Loucy (cell line): ENCODE results near the gene OTUD4.

Experiments used
- H2AFZ ChIP-seq: fragments of 200-600 bp; sonication (generic); 2 replicates; pipeline ENCODE4 v1.6.0; 2016; ENCODE audit warnings: antibody characterized with exemption, mild to moderate bottlenecking, low read length, moderate library complexity
- H3F3A ChIP-seq: fragments of 200-600 bp; 2 replicates; pipeline ENCODE4 v1.6.0; 2016; ENCODE audit warnings: antibody characterized with exemption, low read depth, mild to moderate bottlenecking
- H3K27me3 ChIP-seq: fragments of 200-600 bp; sonication (generic); 2 replicates; pipeline ENCODE4 v1.6.1; 2014; ENCODE audit warnings: low read length, mild to moderate bottlenecking; ENCODE audit not compliant: insufficient read depth, poor library complexity, severe bottlenecking
- H3K36me3 ChIP-seq: fragments of 200-600 bp; sonication (generic); 2 replicates; pipeline ENCODE4 v1.6.1; 2016; ENCODE audit warnings: low read length; ENCODE audit not compliant: insufficient read depth
- H3K4me1 ChIP-seq: fragments of 200-600 bp; sonication (generic); 2 replicates; pipeline ENCODE4 v1.5.1; 2014; ENCODE audit warnings: low read length, mild to moderate bottlenecking; ENCODE audit not compliant: insufficient read depth, poor library complexity, severe bottlenecking
- H3K4me2 ChIP-seq: fragments of 200-600 bp; sonication (generic); 2 replicates; pipeline ENCODE4 v1.6.0; 2014; ENCODE audit warnings: antibody characterized with exemption, low read length, low read depth, mild to moderate bottlenecking; ENCODE audit not compliant: poor library complexity, severe bottlenecking
- H3K4me3 ChIP-seq: fragments of 200-600 bp; sonication (generic); 2 replicates; pipeline ENCODE4 v1.5.1; 2014; ENCODE audit warnings: low read length, mild to moderate bottlenecking, mixed read lengths; ENCODE audit not compliant: poor library complexity, severe bottlenecking
- H3K79me2 ChIP-seq: fragments of 200-600 bp; sonication (generic); 2 replicates; pipeline ENCODE4 v1.6.1; 2014; ENCODE audit warnings: low read length; ENCODE audit not compliant: insufficient read depth
- H3K9ac ChIP-seq: fragments of 200-600 bp; sonication (generic); 2 replicates; pipeline ENCODE4 v1.6.0; 2014; ENCODE audit warnings: mild to moderate bottlenecking, low read depth, low read length, moderate library complexity; ENCODE audit not compliant: poor library complexity, severe bottlenecking
- H3K9me2 ChIP-seq: fragments of 200-600 bp; sonication (generic); replicated peaks from 2 replicates; pipeline ENCODE4 v1.6.1; 2016; ENCODE audit warnings: low read depth, low read length, mixed read lengths
- H3K9me3 ChIP-seq: fragments of 200-600 bp; sonication (generic); 2 replicates; pipeline ENCODE4 v1.6.1; 2014; ENCODE audit warnings: mild to moderate bottlenecking, antibody characterized with exemption, low read length, low read depth; ENCODE audit not compliant: insufficient read depth
- H4K20me1 ChIP-seq: fragments of 200-600 bp; sonication (generic); 2 replicates; pipeline ENCODE4 v1.6.0; 2014; ENCODE audit warnings: antibody characterized with exemption, low read length, mild to moderate bottlenecking; ENCODE audit not compliant: insufficient read depth, poor library complexity, severe bottlenecking
- CTCF ChIP-seq: fragments of 200-600 bp; sonication (generic); conservative IDR thresholded peaks from 2 replicates; pipeline ENCODE4 v1.5.1; 2014; ENCODE audit warnings: mild to moderate bottlenecking, antibody characterized with exemption, low read length
- EZH2phosphoT487 ChIP-seq: fragments of 200-600 bp; IDR thresholded peaks from 2 replicates; pipeline ENCODE4 v1.6.1; 2018; ENCODE audit warnings: antibody characterized with exemption, mild to moderate bottlenecking, moderate library complexity, borderline replicate concordance

OTUD4 gene

GRCh38 chr4:145103496-145103895 is 76.9 kb downstream of the OTUD4 start:
- peaks cover 37% of the 10 kb centered on the region for H3K36me3 ChIP-seq
- peak overlapping the region; percentile 88 for H3K4me3 ChIP-seq
- no peaks in the 10 kb centered on the region for H3K9me3 ChIP-seq
- H3K4me1 ChIP-seq, result peaks cover 66% of the 10 kb centered on the region
- H3K79me2 ChIP-seq, result peaks cover 77% of the 10 kb centered on the region
- TF ChIP-seq EZH2phosphoT487 (no peak), CTCF (no peak)
- no peaks in the 10 kb centered on the region for H3K9me2 ChIP-seq
- H2AFZ ChIP-seq, result no peak overlapping the region
- peak overlapping the region; percentile 23 for H3K9ac ChIP-seq
- no peaks in the 10 kb centered on the region for H3F3A ChIP-seq
- peak overlapping the region; percentile 75 for H3K4me2 ChIP-seq
- H4K20me1 ChIP-seq, result peaks cover 76% of the 10 kb centered on the region
- H3K27me3 ChIP-seq, result no peaks in the 10 kb centered on the region

GRCh38 chr4:145102619-145103018 is 77.8 kb downstream of the OTUD4 start:
- Histone ChIP-seq H3K9ac (peak overlapping the region; percentile 33), H4K20me1 (peaks cover 72% of the 10 kb centered on the region), H3K4me2 (peak overlapping the region; percentile 75), H3K9me2 (no peaks in the 10 kb centered on the region), H3F3A (no peaks in the 10 kb centered on the region), H3K9me3 (no peaks in the 10 kb centered on the region), H3K79me2 (peaks cover 85% of the 10 kb centered on the region), H3K4me3 (peak overlapping the region; percentile 88), H3K27me3 (no peaks in the 10 kb centered on the region), H2AFZ (no peak overlapping the region), H3K4me1 (peaks cover 67% of the 10 kb centered on the region), H3K36me3 (peaks cover 29% of the 10 kb centered on the region)
- TF ChIP-seq EZH2phosphoT487 (no peak), CTCF (no peak)

DNA sequence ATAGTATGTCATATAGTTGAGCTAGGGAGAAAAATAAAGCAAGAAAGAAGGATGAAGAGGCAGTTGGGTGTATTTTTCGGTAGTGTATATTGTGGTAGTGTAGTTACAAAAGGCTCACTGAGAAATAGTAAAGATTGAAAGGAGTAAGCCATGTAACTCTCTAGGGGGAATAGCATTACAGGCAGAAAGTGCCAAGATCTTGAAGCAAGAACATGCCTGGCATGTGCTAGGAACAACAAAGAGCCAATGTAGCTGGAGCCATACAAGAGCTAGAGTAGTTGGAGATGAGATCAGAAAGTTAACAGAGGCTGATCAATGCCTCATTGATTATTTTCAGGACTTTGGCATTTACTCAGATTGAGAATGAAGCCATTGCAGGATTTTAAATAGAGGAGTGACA is 79.3 kb downstream of the OTUD4 start:
- peaks cover 72% of the 10 kb centered on the region for H4K20me1 ChIP-seq
- H2AFZ ChIP-seq, result no peak overlapping the region
- peaks cover 66% of the 10 kb centered on the region for H3K4me1 ChIP-seq
- no peaks in the 10 kb centered on the region for H3K9me2 ChIP-seq
- H3K4me3 ChIP-seq, result peak overlapping the region; percentile 88
- H3K4me2 ChIP-seq, result peak overlapping the region; percentile 75
- H3F3A ChIP-seq, result no peaks in the 10 kb centered on the region
- H3K9me3 ChIP-seq, result no peaks in the 10 kb centered on the region
- H3K9ac ChIP-seq, result peak overlapping the region; percentile 33
- peaks cover 93% of the 10 kb centered on the region for H3K79me2 ChIP-seq
- peaks cover 14% of the 10 kb centered on the region for H3K36me3 ChIP-seq
- no peak for TF ChIP-seq CTCF
- TF ChIP-seq EZH2phosphoT487, result no peak
- H3K27me3 ChIP-seq, result no peaks in the 10 kb centered on the region
